Measurements from ENCODE around the gene FILIP1L. TPM values are rescaled to one million over a fixed set of nuclear protein-coding genes. Genes with fewer than 3 reads are reported as not detected.

FILIP1L gene
- polyA plus RNA-seq, 1 of the 3 experiments (the other 2 are of a cell fraction): 26.8 TPM

GRCh38 chr3:100123112-100123511, 8.8 kb upstream of the FILIP1L start:
- Histone ChIP-seq H3K4me3 (ENCODE audit: low read depth in 2 of 2, low read length in 1 of 2) (no peak overlapping the region), H3K27ac (ENCODE audit: low read depth in 2 of 2, low read length in 1 of 2) (no peak overlapping the region), H3K9ac (no peak overlapping the region), H4K20me1 (ENCODE audit: insufficient read depth) (no peaks in the 10 kb centered on the region), H3K4me2 (no peak overlapping the region), H3K9me2 (no peaks in the 10 kb centered on the region), H2AFZ (ENCODE audit: low read depth) (no peak overlapping the region), H3K4me1 (ENCODE audit: control insufficient read depth in 1 of 2, insufficient read depth in 2 of 2, low read depth in 1 of 2, low read length in 1 of 2) (peaks cover 0 to 25% of the 10 kb centered on the region in 2 experiments; a peak in 2 of 4 replicates), H3F3A (replicated peaks; ENCODE audit: insufficient read depth) (no peaks in the 10 kb centered on the region), H3K9me3 (no peaks in the 10 kb centered on the region), H3K27me3 (ENCODE audit: insufficient read depth) (no peaks in the 10 kb centered on the region), H3K36me3 (replicated peaks in 1 of 2; ENCODE audit: control insufficient read depth in 1 of 2, insufficient read depth in 2 of 2, low read length in 1 of 2) (no peaks in the 10 kb centered on the region), H3K79me2 (ENCODE audit: insufficient read depth) (no peaks in the 10 kb centered on the region)
- ChIA-PET POLR2A (no interaction called here), CTCF (no interaction called here)
- DNase-seq: no peak
- 93% methylated on average over 4 of the region's 4 CpGs for whole genome bisulfite sequencing (ENCODE audit: low lambda C conversion rate)
- TF ChIP-seq TAF1 (IDR thresholded peaks at IDR 0.05; ENCODE audit: borderline replicate concordance, low read depth, low read length) (no peak), FOXJ3 (CRISPR knock-in tag; IDR thresholded peaks at IDR 0.05) (no peak), MEF2A (IDR thresholded peaks at IDR 0.05; ENCODE audit: borderline replicate concordance, low read depth) (no peak), MAX (IDR thresholded peaks at IDR 0.05; ENCODE audit: low read depth) (no peak), RFX5 (IDR thresholded peaks at IDR 0.05; ENCODE audit: low read length) (no peak), TEAD4 (IDR thresholded peaks at IDR 0.05; ENCODE audit: borderline replicate concordance, insufficient read depth) (no peak)

- Histone ChIP-seq H3K4me2 (no peak overlapping the region), H3K27ac (ENCODE audit: low read depth in 2 of 2, low read length in 1 of 2) (no peak overlapping the region), H3K4me3 (ENCODE audit: low read depth in 2 of 2, low read length in 1 of 2) (no peak overlapping the region), H3K9ac (no peak overlapping the region), H3K9me2 (no peaks in the 10 kb centered on the region), H3K9me3 (no peaks in the 10 kb centered on the region), H3K4me1 (ENCODE audit: control insufficient read depth in 1 of 2, insufficient read depth in 2 of 2, low read depth in 1 of 2, low read length in 1 of 2) (peaks cover 0 to 17% of the 10 kb centered on the region in 2 experiments; a peak in 2 of 4 replicates), H3K27me3 (ENCODE audit: insufficient read depth) (no peaks in the 10 kb centered on the region), H4K20me1 (ENCODE audit: insufficient read depth) (no peaks in the 10 kb centered on the region), H2AFZ (ENCODE audit: low read depth) (no peak overlapping the region), H3F3A (replicated peaks; ENCODE audit: insufficient read depth) (no peaks in the 10 kb centered on the region), H3K36me3 (replicated peaks in 1 of 2; ENCODE audit: control insufficient read depth in 1 of 2, insufficient read depth in 2 of 2, low read length in 1 of 2) (no peaks in the 10 kb centered on the region), H3K79me2 (ENCODE audit: insufficient read depth) (no peaks in the 10 kb centered on the region)
- 98% methylated on average over 2 of the region's 2 CpGs for WGBS (ENCODE audit: low lambda C conversion rate)
- CTCF ChIA-PET: no interaction called here
- POLR2A ChIA-PET: no interaction called here
- no peak for DNase-seq
- no peak for TF ChIP-seq FOXM1 (IDR thresholded peaks at IDR 0.05; ENCODE audit: low read depth)
- TF ChIP-seq REST (IDR thresholded peaks at IDR 0.05; ENCODE audit: low read depth, low read length): no peak
- TF ChIP-seq GABPA (IDR thresholded peaks at IDR 0.05; ENCODE audit: low read depth): no peak
- TF ChIP-seq MEF2A (IDR thresholded peaks at IDR 0.05; ENCODE audit: borderline replicate concordance, low read depth): no peak
- no peak for TF ChIP-seq CHD2 (IDR thresholded peaks at IDR 0.05; ENCODE audit: low read length, partially characterized antibody)
- no peak for TF ChIP-seq GATA2 (CRISPR knock-in tag; IDR thresholded peaks at IDR 0.05)
- no peak for TF ChIP-seq YY1 (IDR thresholded peaks at IDR 0.05; ENCODE audit: low read depth)
Observed at GRCh38 chr3:100122321-100122720, 8.0 kb upstream of the FILIP1L start.

Measured in SK-N-SH (cell line).